ENCODE data around the gene OLIG2.
A peak's percentile ranks its signal among the peaks of the same experiment; 100 is the strongest.

OLIG2 gene

DNA sequence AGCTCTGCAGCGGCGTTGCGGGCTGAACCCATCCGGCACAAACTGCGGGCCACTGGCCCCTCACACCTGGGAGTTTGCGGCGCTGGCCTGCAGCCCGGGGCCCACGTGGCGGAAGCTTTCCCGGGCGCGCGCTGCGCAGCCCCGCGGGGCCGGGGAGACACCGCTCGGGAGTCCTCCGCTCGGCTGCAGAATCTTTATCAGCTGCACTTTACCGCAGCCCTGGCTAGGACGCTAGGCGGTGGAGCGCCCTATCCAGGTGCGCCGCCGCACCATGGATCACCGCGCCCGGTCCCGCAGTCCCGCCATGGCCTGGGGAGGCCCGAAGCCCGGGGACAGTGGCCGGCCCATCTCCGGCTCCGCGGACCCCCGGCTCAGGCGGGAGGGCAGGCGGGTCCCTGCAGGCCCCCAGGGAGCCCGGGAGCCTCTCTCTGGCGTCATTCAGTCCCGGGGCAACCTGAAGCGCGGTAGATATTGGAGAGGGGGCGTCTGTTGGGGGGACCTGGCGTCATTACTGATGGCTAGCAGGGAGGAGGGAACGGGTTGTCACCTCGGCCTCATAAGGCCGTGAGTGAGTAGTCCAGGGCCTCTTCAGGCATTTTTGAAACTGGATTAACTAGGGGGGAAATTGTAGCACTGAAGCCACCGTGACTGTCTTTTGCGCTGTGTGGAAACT, 5.7 kb upstream of the OLIG2 start:
- peak; percentile 70 for DNase-seq (ENCODE audit: low spot score)

DNA sequence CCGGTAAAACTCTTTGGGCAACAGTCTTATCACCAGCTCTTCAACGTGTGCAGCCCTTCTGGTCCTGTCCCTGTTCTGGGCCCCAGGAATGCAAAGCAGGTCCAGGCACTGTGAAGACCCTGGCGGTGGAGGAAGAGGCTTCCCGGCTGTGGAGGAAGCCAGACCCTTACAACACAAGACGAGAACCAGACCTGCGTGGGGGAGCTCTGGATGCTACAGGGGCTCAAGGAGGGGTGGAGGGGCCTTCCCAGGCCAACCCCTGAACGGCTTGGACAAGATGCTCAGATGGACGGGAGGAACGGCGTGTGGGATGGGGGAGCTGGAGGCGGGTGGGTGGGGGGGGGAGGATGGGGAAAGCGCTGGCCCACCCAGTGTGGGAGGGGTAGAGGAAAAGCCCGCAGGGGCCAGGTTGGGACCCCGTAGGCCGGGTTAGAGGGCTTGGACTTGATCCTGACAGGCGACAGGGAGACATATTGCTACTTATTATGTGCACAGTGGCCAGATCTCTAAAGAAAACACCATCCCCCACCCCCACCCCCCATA, 5.1 kb upstream of the OLIG2 start:
- DNase-seq (ENCODE audit: low spot score) = no peak

DNA sequence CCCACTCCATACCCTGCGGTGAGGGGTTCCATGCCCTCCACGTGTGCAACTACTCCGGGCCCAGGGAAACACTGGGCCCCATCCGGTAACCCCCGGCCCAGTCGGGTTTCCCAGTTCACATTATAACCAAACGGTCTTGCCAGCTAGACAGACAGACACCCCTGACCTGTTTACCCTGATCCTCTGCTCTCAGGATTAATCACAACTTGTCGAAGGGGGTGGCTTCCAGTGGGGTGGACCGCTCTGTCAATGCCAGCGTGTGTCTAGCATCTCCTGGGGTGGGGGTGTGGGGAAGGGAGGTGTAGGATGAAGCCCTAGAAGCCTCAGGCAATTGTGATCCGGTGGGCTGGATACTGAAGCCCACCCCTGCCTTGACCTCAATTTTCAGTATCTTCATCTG, 4.6 kb upstream of the OLIG2 start:
- DNase-seq (ENCODE audit: low spot score) = no peak

GRCh38 chr21:33021667-33022066, 4.1 kb upstream of the OLIG2 start:
- DNase-seq (ENCODE audit: low spot score) = no peak

- no peak for DNase-seq (ENCODE audit: low spot score)
These were observed 3.3 kb upstream of the OLIG2 start for GRCh38 chr21:33022489-33022827.

- DNase-seq (ENCODE audit: low spot score) = no peak
These were observed 2.7 kb upstream of the OLIG2 start for GRCh38 chr21:33022828-33023573.

GRCh38 chr21:33023574-33024200, 2.0 kb upstream of the OLIG2 start:
- no peak for DNase-seq (ENCODE audit: low spot score)

DNA sequence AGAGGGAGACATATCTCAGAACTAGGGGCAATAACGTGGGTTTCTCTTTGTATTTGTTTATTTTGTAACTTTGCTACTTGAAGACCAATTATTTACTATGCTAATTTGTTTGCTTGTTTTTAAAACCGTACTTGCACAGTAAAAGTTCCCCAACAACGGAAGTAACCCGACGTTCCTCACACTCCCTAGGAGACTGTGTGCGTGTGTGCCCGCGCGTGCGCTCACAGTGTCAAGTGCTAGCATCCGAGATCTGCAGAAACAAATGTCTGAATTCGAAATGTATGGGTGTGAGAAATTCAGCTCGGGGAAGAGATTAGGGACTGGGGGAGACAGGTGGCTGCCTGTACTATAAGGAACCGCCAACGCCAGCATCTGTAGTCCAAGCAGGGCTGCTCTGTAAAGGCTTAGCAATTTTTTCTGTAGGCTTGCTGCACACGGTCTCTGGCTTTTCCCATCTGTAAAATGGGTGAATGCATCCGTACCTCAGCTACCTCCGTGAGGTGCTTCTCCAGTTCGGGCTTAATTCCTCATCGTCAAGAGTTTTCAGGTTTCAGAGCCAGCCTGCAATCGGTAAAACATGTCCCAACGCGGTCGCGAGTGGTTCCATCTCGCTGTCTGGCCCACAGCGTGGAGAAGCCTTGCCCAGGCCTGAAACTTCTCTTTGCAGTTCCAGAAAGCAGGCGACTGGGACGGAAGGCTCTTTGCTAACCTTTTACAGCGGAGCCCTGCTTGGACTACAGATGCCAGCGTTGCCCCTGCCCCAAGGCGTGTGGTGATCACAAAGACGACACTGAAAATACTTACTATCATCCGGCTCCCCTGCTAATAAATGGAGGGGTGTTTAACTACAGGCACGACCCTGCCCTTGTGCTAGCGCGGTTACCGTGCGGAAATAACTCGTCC, 1.3 kb upstream of the OLIG2 start:
- no peak for DNase-seq (ENCODE audit: low spot score)

GRCh38 chr21:33025106-33025488, 638 bp upstream of the OLIG2 start:
- peak; percentile 53 for DNase-seq (ENCODE audit: low spot score)

- DNase-seq (ENCODE audit: low spot score) = no peak
These were observed 716 bp downstream of the OLIG2 start for GRCh38 chr21:33026443-33026858.

DNA sequence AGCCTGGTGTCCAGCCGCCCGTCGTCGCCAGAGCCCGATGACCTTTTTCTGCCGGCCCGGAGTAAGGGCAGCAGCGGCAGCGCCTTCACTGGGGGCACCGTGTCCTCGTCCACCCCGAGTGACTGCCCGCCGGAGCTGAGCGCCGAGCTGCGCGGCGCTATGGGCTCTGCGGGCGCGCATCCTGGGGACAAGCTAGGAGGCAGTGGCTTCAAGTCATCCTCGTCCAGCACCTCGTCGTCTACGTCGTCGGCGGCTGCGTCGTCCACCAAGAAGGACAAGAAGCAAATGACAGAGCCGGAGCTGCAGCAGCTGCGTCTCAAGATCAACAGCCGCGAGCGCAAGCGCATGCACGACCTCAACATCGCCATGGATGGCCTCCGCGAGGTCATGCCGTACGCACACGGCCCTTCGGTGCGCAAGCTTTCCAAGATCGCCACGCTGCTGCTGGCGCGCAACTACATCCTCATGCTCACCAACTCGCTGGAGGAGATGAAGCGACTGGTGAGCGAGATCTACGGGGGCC, 1.2 kb downstream of the OLIG2 start:
- no peak for DNase-seq (ENCODE audit: low spot score)

DNA sequence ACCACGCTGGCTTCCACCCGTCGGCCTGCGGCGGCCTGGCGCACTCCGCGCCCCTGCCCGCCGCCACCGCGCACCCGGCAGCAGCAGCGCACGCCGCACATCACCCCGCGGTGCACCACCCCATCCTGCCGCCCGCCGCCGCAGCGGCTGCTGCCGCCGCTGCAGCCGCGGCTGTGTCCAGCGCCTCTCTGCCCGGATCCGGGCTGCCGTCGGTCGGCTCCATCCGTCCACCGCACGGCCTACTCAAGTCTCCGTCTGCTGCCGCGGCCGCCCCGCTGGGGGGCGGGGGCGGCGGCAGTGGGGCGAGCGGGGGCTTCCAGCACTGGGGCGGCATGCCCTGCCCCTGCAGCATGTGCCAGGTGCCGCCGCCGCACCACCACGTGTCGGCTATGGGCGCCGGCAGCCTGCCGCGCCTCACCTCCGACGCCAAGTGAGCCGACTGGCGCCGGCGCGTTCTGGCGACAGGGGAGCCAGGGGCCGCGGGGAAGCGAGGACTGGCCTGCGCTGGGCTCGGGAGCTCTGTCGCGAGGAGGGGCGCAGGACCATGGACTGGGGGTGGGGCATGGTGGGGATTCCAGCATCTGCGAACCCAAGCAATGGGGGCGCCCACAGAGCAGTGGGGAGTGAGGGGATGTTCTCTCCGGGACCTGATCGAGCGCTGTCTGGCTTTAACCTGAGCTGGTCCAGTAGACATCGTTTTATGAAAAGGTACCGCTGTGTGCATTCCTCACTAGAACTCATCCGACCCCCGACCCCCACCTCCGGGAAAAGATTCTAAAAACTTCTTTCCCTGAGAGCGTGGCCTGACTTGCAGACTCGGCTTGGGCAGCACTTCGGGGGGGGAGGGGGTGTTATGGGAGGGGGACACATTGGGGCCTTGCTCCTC, 1.9 kb downstream of the OLIG2 start:
- DNase-seq (ENCODE audit: low spot score) = peak; percentile 50

DNA sequence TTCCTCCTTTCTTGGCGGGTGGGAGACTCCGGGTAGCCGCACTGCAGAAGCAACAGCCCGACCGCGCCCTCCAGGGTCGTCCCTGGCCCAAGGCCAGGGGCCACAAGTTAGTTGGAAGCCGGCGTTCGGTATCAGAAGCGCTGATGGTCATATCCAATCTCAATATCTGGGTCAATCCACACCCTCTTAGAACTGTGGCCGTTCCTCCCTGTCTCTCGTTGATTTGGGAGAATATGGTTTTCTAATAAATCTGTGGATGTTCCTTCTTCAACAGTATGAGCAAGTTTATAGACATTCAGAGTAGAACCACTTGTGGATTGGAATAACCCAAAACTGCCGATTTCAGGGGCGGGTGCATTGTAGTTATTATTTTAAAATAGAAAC, 2.5 kb downstream of the OLIG2 start:
- no peak for DNase-seq (ENCODE audit: low spot score)

GRCh38 chr21:33028773-33029384, 3.1 kb downstream of the OLIG2 start:
- DNase-seq (ENCODE audit: low spot score) = no peak

- no peak for DNase-seq (ENCODE audit: low spot score)
These were observed 3.7 kb downstream of the OLIG2 start for GRCh38 chr21:33029385-33029921.

DNA sequence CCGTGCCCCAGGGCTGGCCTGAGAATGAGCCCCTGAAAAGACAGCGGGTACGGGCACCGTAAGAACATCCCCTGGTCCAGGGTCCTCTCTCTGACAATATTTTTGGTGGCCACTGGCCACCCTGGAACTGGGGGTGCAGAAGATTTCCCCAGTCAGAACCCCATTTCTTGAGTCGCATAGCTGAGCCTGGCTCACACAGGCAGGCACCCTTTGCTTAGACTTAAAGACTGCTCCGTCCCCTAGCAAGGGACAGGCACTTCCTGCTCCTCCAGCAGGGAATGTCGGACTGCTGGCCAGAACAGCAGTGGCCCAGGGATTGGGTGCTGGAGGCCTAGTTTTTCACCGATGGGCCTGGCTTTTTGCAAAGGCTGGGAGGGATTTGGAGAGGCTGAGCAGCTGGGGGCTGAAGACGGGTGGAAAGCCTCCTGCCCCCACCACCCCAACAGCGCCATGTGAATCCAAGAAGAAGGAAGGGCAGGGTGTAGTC, 4.3 kb downstream of the OLIG2 start:
- no peak for DNase-seq (ENCODE audit: low spot score)

DNA sequence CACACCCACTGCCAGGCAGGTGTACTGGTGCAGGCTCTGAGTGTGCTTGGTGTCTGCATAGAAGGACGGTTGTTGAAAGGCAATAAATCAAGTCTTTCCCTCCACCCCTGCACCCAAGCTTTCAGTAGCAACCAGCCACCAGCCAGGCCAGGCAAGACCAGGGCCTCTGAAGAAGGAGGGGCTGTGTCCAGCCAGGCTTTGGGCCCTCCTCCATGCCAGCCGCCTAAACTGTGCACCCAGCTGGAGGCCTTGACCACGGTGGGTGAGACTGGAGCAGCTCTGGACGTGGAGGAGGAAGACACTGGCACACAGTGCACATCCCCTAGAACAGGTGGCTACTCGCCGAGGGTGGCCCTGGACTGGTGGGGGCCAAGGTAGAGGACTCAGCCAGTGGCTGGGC, 4.9 kb downstream of the OLIG2 start:
- no peak for DNase-seq (ENCODE audit: low spot score)

DNA sequence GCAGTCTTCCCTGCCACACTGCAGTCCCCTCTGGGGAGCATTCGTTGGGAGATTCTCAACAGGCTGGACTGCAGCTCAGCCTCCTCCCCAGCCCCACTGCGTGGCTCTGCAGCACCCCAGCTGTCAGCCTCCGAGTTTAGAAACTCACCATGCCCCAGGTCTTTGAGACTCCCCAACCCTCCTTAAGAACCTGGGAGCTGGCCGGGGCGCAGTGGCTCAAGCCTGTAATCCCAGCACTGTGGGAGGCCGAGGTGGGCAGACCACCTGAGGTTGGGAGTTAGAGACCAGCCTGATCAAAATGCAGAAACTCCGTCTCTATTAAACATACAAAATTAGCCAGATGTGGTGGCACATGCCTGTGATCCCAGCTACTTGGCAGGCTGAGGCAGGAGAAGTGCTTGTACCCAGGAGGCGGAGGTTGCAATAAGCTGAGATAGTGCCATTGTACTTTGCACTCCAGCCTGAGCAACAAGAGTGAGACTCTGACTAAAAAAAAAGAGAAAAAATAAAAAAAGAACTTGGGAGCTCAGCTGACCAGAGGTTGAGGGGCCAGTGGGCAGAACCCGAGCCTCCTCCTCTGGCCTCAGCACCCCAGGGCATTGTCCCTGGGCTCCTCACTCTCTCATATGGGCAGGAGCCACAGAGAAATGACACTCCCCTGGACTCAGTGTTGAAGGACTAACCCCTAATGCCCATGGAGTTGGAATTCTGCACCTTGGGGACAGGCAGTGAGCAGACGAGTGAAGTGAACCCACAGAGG, 5.6 kb downstream of the OLIG2 start:
- DNase-seq (ENCODE audit: low spot score) = no peak

GRCh38 chr21:33032434-33033047, 6.8 kb downstream of the OLIG2 start:
- no peak for DNase-seq (ENCODE audit: low spot score)

Data from iPS-NIHi11 (cell line).